Measurements from ENCODE around the gene EPB41L3.

The EPB41L3 gene

GRCh38 chr18:5506174-5506573, 37.6 kb downstream of the EPB41L3 start:
- Histone ChIP-seq H3K4me3 (ENCODE audit: low read depth, low read length) (no peak overlapping the region), H3K27ac (no peak overlapping the region), H3K36me3 (no peaks in the 10 kb centered on the region), H3K9me3 (ENCODE audit: severe bottlenecking) (no peaks in the 10 kb centered on the region), H3K27me3 (ENCODE audit: insufficient read depth, low read depth, severe bottlenecking) (no peaks in the 10 kb centered on the region)
- no peak for TF ChIP-seq CTCF (IDR thresholded peaks at IDR 0.05; ENCODE audit: low read depth, low read length)
- DNase-seq: no peak

DNA sequence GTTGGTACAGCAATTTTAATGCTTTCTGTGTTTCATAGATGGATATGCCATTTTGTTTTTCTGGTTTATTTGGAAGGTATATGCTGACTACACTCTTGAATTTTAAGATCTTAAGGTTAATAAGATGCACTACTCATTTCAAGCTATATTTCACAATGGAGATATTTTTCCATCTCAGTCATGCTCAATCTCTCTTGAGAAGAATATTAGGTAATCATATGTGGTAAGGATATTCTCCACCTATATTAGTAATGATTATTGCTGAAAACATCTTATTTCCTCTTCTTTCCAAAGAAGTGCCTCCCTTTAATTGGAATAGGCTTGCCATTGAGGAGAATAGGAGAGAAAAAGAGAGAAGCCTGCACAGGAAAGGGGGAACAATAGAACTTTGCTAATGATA, 40.1 kb downstream of the EPB41L3 start:
- no peak overlapping the region for H3K4me3 ChIP-seq (ENCODE audit: low read depth, low read length)
- no peak overlapping the region for H3K27ac ChIP-seq
- DNase-seq: no peak
- TF ChIP-seq CTCF (IDR thresholded peaks at IDR 0.05; ENCODE audit: low read depth, low read length): no peak
- no peaks in the 10 kb centered on the region for H3K36me3 ChIP-seq
- no peaks in the 10 kb centered on the region for H3K27me3 ChIP-seq (ENCODE audit: insufficient read depth, low read depth, severe bottlenecking)
- no peaks in the 10 kb centered on the region for H3K9me3 ChIP-seq (ENCODE audit: severe bottlenecking)

GRCh38 chr18:5500158-5500939, 43.4 kb downstream of the EPB41L3 start:
- TF ChIP-seq CTCF (IDR thresholded peaks at IDR 0.05; ENCODE audit: low read depth, low read length): no peak

GRCh38 chr18:5498452-5498851, 45.3 kb downstream of the EPB41L3 start:
- no peak overlapping the region for H3K4me3 ChIP-seq (ENCODE audit: low read depth, low read length)
- H3K27ac ChIP-seq: no peak overlapping the region
- no peaks in the 10 kb centered on the region for H3K27me3 ChIP-seq (ENCODE audit: insufficient read depth, low read depth, severe bottlenecking)
- H3K36me3 ChIP-seq: no peaks in the 10 kb centered on the region
- no peak for TF ChIP-seq CTCF (IDR thresholded peaks at IDR 0.05; ENCODE audit: low read depth, low read length)
- H3K9me3 ChIP-seq (ENCODE audit: severe bottlenecking): no peaks in the 10 kb centered on the region
- DNase-seq: no peak

More at GRCh38 chr18:5500158-5500939, 43.4 kb downstream of the EPB41L3 start:
- Histone ChIP-seq H3K9me3 (ENCODE audit: severe bottlenecking) (no peaks in the 10 kb centered on the region), H3K27ac (no peak overlapping the region), H3K27me3 (ENCODE audit: insufficient read depth, low read depth, severe bottlenecking) (no peaks in the 10 kb centered on the region), H3K36me3 (no peaks in the 10 kb centered on the region), H3K4me3 (ENCODE audit: low read depth, low read length) (no peak overlapping the region)
- DNase-seq: no peak

DNA sequence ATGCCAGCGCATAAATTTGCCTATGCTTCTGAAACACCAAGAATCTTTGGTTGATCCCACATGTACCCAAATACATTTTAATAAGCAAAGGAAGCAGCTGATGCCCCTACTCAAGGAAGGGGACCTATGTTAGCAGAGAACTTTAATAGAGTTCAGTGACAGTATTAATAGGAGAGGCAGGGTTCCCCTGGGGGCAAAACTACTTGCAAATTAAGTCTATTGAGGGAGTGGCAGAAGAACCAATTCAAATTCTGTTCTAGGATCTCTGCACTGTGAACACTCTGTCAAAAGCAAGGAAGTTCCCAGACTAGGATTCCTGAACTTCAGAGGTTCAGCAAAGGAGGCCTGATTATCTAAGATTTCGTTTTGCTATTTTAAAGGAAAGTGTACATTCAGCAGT, 47.5 kb downstream of the EPB41L3 start:
- H3K4me3 ChIP-seq (ENCODE audit: low read depth, low read length): no peak overlapping the region
- no peaks in the 10 kb centered on the region for H3K36me3 ChIP-seq
- no peak overlapping the region for H3K27ac ChIP-seq
- TF ChIP-seq CTCF (IDR thresholded peaks at IDR 0.05; ENCODE audit: low read depth, low read length): no peak
- DNase-seq: no peak
- no peaks in the 10 kb centered on the region for H3K9me3 ChIP-seq (ENCODE audit: severe bottlenecking)
- H3K27me3 ChIP-seq (ENCODE audit: insufficient read depth, low read depth, severe bottlenecking): no peaks in the 10 kb centered on the region
